HG03439 (cell line): ENCODE data around the gene POC1A.

Source experiments
- ATAC-seq: cut with Tn5 transposase; IDR thresholded peaks from one replicate; pipeline ENCODE4 v1.9.1; 2021; ENCODE audit warnings: mild to moderate bottlenecking, moderate library complexity; ENCODE audit not compliant: unreplicated experiment

Gene POC1A

DNA sequence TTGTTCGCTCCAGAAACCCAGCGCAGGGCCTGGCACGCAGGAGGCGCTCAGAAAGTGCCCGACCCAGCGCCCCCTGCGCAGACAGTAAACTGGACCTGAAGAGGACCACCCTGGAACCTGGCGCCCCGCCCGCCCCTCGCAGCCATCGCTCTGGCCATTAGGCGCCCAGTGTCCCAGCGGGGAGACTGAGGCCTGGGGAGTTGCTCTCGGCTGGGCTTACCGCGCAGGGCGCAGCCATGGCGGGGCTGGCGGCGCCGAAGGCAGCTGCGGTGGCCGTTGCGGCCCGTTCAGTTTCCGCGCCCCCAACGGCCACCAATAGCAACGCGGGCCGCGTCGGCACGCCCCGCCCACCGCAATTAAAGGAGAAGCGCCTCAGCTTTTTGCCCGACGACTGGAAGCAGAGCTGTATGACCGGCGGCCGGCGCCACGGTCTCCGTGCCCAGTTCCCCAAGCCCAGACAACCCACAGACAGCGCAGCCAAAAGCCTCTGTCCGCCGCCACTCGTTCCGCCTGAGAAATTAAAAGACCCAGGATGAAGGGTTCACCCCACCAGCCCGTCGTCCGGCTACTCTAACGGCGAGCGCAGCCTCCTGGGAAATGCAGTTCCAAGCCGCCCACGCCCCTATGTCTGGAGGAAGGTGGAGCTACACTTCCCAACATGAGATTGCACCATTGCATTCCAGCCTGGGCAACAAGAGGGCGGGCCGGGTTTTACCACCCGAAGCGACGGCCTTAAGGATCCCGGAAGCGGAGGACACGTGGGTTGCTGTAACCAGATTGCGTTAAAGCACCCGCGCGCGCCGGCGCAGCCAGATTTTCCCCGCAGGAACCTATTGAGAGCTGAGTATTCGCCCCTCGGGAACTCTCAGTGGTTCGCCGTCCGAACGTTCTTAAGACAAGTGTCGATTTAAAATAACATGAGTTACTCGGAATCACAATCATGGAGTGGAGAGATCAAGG is at the start of gene POC1A:
TSS of gene POC1A (minus strand) at position 289 of the 960 bp plus-strand sequence. CDS start at position 238, 51 bp downstream.
- peak; percentile 82 for ATAC-seq

DNA sequence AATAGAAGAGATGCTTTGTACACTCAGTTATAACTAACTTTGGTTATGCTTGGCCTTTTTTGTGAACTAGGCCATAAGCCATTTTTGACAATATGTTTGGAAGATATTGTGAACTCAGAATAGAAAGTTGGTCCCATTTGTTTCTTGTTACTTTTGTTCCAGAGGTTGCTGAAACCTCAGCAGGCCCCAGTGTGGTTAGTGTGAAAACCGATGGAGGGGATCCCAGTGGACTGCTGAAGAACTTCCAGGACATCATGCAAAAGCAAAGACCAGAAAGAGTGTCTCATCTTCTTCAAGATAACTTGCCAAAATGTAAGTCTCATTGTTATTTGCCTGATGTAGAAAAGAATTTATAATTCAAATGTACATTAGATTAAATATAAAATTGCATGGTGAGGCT is 49.5 kb upstream of the POC1A start:
- no peak for ATAC-seq

DNA sequence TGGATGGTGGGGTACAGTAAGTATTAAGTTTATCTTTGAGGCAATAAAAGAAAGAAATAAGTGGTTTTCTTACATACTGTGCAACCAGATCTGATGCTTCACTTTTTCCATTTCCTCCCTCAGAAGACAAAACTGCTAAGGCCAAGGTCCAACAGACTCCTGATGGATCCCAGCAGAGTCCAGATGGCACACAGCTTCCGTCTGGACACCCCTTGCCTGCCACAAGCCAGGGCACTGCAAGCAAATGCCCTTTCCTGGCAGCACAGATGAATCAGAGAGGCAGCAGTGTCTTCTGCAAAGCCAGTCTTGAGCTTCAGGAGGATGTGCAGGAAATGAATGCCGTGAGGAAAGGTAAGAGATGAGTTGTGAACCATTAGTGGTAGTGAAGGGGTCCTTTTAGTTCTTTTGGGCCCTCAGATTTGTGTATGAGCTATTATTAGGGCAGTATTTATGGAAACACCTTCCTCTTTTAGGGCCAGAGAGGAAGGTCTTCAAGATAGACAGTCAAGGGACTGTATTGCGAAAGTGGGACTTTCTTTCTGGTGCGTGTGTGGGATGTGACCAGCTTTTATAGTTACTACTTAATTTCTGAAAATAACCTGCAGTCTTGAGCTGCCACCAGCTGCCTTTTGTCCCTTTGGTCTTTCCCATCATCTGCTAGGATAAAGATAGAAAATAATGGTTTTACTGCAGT is 48.3 kb upstream of the POC1A start:
- ATAC-seq: no peak

DNA sequence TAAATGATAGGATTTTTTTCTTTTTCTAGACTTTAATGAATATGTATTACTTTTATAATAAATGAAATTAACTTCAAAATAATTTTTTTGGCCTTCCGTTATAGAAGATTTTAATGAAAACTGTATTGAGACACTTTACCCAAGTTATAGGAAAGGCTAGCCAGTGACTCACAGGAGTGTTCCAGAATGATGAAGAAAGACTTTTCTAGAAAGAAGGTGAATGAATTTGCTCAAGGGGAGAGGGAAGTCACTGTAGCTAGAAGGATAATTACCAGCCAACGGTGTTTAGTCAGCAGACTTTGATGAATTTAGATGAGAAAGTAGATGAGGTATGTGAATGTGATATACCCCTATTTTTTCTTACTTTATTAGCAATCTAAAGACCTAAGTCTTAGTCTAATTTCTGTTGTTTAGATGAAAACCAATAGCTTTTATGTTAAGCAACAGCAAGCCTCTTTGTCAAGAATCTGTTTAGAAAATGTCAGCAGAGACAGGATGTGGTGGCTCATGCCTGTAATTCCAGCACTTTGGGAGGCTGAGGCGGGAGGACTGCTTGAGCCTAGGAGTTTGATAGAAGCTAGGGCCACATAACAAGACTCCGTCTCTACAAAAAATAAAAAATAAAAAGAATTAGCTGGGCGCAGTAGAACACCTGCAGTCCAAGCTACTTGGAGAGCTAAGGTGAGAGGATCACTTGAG is 46.9 kb upstream of the POC1A start:
- ATAC-seq: no peak

DNA sequence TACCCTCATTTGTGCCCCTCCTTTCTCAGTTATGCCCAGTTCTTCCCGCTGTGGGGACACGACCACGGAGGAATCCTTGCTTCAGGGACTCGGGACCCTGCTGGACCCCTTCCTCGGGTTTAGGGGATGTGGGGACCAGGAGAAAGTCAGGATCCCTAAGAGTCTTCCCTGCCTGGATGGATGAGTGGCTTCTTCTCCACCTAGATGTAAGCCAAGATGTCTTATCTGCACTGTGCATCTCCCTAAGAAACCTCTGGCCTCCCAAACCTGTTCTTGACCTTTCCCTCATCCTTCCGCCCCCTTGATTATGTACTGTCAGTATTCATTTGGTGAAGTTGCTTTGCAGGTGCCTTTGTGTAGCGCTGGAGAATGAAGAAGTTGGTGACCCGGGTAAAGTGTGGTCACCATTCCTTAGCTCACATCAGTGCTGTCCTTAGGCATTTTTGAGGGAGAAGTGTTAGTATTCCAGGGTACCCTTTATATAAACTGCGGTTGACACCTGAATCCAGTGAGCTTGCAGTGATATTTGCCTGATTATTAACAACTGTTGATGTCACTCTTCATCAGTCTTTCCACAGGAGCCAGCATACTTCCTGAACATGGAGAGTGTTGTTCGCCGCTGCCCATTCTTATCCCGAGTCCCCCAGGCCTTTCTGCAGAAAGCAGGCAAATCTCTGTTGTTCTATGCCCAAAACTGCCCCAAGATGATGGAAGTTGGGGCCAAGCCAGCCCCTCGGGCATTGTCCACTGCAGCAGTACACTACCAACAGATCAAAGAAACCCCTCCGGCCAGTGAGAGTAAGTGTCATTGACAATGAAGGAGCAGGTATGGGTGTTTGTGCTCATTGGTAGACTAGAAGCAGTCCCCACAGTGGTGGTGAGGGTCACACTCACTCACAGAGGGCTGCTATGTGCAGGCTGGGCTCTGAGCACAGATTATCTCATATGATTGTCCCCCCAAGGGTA is 44.7 kb upstream of the POC1A start:
- ATAC-seq: no peak

DNA sequence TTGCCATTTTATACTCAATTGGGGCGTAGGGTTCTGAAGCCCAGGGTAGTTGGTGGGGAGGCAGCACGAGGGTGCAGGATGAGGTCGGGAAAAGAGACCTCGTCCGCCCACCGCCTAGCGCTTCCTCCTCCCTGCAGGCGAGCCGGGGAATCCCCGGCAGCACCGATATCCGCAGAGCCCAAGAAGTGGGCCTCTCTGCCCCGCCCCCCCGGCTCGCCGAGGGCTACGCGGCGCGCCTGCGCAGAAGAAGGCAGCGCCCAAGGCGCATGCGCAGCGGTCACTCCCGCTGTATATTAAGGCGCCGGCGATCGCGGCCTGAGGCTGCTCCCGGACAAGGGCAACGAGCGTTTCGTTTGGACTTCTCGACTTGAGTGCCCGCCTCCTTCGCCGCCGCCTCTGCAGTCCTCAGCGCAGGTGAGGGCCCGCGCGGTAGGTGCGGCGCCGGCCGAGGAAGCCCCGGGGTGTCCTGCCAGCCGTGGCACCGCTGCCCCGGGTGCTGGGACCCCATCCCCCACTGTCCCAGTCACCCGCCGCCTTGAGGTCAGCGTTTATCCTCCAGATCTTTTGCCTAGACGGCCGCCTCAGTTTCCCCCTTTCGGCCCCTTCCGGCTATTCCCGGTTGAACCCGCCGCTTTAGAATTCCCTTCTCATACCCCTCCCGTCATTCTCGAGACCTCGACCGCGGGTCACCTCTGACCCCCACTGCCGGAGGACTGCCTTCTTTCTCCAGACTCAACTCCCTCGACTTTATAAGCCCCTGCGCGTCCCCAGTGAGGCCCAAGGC is 43.8 kb upstream of the POC1A start, which contains the start of gene ALAS1:
TSS of gene ALAS1 (plus strand) at position 319 of the 784 bp plus-strand sequence. CDS start 1,082 bp downstream, outside the sequence.
- ATAC-seq: peak; percentile 86

DNA sequence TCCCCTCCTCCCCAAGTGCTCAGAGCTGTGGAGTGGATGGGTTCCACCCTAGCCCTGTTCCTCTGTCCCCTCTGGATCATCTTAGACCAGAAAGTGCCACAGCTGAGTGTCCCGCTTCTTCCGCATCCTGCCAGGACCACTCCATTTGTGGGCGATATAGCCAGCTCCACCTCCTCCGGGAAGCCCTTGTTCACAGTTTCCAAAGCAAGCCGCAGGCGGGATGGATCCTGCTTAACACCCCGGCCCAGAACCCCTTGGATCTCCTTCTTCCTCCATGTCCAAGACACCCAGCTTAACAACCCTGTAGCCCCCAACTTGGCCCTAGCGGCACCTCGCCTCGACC is 43.2 kb upstream of the POC1A start:
- no peak for ATAC-seq

DNA sequence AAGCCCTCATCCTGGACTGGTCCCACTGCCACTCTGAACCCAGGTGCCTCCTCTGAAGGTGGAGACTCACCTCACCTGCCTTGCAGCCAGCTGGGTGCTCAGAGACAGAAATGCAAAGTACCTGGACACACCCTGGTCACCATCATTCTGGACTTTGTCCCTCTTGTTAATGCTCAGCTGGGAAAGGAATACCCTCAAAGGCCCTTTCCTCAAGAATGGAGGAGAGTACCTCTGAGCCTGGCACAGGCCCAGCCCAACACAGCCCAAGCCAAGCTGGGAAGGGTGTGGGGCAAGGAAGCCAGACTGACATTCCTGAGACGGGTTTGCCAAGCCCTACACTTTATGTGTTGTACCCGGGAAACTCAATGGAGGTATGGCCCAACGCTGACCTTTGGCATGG is 42.8 kb upstream of the POC1A start:
- ATAC-seq: no peak

DNA sequence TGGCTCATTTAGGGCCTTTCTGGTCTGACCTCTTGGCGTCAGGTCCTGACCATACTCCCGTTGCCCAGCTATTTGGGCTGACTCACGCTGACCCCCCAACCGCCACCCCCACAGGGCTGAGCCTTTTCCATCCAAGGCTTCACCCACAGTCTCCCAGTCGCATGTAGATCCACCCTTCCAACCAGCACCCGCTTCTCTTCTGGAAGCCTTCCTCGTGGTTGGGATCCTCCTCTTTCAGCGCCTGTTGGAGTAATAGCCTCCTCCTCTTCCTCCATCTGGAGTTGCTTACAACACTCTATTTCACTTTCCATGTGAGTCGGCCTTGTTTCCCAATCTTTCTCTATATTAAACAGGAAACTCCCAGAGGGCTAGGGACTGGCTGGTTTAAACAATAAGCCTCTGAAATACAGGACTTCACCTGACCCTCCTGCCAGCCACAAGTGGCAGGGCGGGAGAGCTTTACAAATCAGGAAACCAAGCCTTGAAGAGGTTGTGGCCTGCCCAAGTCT is 41.7 kb upstream of the POC1A start:
- ATAC-seq: no peak

DNA sequence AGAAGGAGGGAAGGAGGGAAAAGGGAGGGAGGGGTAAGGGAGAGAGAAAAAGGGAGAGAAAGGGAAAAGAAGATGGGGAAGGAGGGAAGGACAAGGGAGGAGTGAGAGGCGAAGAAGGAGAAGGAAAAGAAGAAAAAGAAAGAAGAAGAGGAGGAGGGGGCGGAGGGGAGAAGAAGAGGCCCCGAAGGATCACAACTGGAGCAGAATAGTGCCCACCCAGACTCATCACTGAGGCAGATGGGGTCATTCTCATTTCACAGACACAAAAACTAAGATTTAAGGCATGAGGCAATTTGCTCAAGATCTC is 41.0 kb upstream of the POC1A start:
- no peak for ATAC-seq

DNA sequence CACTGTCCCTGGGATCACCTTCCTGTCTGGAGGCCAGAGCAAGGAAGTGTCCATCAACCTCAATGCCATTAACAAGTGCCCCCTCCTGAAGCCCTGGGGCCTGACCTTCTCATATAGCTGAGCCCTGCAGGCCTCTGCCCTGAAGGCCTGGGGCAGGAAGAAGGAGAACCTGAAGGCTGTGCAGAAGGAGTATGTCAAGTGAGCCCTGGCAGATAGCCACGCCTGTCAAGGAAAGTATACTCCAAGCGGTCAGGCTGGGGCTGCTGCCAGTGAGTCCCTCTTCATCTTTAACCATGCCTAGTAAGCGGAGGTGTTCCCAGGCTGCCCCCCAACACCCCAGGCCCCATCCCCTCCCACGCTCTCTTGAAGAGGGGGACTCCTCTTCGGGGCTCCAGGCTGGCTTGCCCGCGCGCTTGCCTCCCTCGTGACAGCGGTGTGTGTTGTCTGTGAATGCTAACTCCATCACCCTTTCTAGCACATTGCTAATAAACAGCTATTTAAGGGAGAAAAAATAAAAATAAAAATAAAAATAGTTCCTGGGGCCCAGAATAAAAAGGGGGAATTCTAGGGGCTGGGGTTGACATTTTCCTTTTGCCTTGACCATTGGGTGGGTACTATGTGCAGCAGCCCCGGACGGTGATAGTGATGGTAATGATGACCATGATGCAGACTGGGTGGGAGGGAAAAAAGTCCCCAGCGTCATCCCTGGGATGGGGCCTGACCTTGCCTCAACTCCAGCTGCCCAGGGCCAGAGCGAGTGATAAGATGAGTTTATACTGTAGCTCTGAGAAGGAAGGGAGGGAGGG is 40.5 kb upstream of the POC1A start:
- no peak for ATAC-seq

DNA sequence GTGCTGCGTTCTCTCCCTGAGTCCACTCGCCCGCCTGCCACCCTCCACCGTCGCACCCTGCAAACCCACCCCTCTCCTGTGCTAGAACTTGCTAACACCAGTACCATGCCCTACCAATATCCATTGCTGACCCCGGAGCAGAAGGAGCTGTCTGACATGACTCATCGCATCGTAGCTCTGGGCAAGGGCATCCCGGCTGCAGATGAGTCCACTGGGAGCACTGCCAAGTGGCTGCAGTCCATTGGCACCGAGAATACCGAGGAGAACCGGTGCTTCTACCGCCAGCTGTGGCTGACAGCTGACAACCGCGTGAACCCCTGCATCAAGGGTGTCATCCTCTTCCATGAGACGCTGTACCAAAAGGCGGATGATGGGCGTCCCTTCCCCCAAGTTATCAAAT is 38.8 kb upstream of the POC1A start:
- no peak for ATAC-seq

DNA sequence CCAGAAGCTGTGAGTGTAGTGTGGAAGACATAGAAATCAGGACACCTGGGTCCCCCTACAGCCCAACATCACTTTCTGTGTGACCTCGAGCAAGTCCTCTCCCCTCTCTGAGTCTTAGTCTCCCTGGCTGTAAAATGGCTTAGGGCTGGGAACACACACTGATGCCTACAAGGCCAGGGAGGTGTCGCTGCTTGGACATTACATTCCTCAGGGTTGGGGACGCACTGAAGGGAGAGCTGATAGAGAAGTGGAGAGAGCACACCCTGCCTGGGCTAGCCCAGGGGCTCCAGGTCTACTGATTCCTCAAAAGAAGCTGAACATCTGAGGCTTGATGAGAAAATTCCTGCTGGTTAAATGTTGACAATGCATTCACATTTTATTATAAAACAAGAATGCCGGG is 37.4 kb upstream of the POC1A start:
- ATAC-seq: no peak

DNA sequence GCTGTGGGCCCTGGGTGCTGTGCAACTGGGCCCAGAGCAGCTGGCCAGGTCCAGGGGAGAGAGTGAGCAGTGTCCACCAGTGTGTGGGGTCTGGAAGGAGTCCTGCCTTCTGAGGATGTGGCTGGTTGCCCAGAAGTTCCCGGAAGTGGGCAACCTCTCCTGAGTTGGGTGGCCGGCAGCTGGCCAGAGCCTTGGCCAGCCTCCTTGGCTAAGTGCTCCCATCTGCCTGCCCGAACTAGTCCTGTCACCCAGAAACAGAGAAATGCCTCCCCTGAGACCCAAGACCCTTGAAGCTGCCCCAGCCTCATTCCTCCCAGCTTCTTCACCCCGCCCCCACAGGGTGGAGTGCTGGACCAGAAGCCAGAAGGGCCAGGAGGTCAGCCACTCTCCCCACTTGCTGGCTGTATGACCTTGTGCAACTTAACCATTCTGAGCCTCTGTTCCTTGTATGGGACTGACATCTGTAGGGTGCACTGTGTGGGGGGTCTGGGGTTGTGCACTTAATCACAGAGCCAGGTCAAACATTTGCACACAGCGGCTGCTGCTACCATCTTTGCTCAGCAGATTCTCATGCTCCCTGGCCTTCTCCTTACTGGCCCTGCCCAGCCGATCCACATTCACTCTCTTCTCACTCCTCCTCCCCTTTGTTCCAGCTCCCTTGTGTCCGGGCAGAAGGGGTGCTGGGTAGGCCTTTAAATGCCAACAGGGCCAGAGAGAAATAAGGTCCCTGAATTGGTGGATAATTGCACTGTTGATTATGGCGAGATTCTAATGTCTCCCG is 36.3 kb upstream of the POC1A start:
- ATAC-seq: no peak

DNA sequence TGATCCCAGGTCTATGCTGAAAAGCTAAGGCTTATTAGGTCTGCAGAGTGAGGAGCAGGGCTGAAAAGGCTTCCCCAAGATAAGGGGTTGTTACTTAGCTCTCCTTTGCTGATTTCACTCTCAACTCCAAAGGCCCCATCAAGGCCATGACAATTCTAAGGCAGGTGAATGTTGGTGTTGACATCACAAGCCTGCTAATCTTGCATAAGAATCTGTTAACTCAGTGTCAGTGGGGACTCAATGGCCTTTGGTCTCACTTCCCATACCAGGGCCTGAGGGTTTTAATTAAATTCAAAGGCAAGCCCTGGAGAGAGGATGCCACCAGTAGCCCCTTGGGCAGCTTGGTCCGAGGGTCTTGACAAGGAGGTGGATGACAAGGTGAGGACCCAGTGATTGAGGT is 34.3 kb upstream of the POC1A start:
- ATAC-seq: no peak

DNA sequence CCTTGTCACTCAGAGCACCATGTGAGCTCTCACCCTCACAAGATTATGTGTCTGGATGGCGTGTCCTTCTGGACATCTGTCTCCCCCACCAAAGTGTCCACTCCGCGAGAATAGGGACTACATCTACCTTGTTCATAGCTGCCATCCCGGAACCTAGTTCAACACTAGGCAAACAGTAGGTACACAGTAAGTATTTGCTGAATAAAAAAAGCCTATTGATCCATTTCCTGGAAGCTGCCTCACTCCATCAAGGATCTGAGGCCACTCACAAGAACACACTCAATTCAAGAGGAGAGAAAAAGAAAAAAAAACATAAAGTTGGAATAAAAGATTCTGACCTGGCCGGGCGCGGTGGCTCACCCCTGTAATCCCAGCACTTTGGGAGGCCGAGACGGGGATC is 32.5 kb upstream of the POC1A start:
- no peak for ATAC-seq

DNA sequence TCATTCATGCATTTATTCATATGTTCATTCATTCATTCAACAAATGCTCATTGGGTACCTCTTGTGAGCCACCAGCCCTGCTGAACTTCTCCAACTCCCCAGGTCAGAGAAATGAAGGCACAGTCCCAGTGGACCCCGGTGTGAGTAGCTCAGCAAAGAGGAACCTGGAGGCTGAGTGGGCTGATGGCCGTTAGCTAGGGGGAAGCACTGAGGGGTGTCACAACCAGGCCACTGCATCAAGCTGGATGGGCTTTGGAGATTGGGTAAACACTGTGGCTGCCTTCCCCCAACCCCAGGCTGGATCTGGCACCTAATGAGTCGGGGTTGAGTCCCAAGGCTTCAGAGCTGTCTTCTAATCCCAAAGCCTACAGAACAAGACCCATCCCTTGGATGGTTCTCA is 31.6 kb upstream of the POC1A start:
- ATAC-seq: no peak

DNA sequence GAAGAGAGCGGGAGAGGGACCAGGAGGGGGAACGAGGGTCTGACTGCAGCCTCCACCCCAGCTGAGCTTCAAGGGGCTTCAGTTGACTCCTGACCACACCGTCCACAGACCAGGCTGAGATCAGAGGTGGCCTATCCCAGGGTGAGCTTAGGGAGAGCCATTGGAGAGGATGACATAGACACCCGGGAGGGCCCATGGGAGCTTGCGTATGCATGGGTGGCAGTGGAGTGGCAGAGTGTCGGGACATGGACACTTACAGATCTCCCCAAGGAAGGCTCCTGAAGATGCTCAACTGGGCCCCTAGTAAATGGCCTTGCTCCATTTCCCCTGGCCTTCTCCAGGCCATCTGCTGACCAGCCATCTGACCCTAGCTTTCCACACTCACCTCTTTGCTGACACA is 31.1 kb upstream of the POC1A start:
- ATAC-seq: no peak
